GM19463 (cell line): Measurements from ENCODE around the gene SULT1C4.
"Not testable (repeated sequence)": the region's sequence is repeated elsewhere in the genome, so short reads cannot be mapped to it uniquely, and the experiment has no call there.

Experiments used
- ATAC-seq: cut with Tn5 transposase; IDR thresholded peaks from one replicate; pipeline ENCODE4 v1.9.1; 2021; ENCODE audit warnings: mild to moderate bottlenecking, moderate library complexity; ENCODE audit not compliant: unreplicated experiment

SULT1C4 gene

DNA sequence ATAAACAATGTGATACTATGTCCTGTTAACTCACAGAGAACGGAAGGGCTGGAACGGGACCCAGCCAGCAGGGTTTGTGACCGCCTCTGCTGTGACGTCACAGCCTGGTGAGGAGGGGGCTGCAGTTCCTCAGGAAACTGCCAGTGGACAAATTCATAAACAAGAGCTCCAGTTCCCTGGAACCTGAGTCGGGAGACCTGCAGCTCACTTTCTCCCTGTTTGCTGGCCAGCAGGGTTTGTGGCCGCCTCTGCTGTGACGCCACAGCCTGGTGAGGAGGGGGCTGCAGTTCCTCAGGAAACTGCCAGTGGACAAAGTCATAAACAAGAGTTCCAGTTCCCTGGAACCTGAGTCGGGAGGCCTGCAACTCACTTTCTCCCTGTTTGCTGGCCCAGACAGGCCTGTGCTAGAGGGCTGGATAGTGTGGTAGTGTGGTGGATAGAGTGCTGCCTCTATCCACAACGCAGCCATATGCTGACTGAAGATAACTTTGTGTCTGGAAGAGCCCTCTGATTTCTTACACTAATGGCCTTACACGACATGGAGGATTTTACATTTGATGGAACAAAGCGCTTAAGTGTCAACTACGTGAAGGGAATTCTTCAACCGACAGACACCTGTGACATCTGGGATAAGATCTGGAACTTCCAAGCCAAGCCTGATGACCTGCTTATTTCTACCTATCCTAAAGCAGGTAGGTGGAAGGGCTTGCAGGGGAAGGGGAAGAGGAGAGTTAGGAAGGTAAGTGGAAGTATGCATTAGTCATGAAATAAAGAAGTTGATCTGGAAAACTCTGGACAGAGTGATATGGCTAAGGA, at the start of gene SULT1C4:
Gene SULT1C4, plus strand, starts transcription at position 140 of the 816 bp plus-strand sequence. Its CDS starts 384 bp downstream, at position 524.
- ATAC-seq, result no peak

- no peak for ATAC-seq
Measured at GRCh38 chr2:108329771-108330170, 48.0 kb upstream of the SULT1C4 start.

DNA sequence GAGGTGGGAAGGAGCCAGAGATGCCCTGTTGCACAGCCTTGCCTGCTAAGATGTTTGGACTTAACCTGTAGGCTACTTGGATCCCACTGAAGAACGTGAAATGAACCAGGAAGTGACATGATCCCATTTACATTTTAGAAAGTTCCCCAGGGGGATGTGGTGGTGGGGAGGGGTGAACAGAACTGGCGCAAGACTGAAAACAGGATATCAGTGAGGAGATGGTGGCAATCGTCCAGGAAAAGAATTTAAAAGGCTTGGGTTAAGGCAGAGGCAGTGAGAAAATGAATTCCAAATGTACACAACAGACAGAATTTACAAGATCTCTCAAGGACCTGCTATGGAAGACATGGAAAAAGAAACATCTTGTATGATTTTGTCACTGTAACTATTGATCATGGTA, 46.8 kb upstream of the SULT1C4 start:
- ATAC-seq, result no peak

GRCh38 chr2:108345951-108346350, 31.8 kb upstream of the SULT1C4 start:
- no peak for ATAC-seq

DNA sequence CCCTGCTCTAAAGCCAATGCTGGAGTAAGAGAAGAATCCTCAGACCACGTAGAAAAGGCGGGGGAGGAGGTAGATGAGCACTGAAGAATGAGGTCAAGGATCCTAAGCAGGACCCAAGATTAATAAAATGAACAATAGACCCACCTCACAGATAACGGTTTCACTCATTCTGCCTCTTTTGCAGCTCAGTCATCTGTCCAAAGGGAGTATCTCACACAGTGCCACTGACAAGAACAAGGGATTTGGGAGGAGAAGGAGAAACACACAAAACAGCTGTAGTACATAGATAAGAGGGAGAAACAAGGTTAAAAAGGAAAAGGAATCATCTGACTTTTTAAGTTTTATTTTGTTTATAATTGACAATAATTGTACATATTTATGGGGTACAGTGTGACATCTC, 30.9 kb upstream of the SULT1C4 start:
- no peak for ATAC-seq

DNA sequence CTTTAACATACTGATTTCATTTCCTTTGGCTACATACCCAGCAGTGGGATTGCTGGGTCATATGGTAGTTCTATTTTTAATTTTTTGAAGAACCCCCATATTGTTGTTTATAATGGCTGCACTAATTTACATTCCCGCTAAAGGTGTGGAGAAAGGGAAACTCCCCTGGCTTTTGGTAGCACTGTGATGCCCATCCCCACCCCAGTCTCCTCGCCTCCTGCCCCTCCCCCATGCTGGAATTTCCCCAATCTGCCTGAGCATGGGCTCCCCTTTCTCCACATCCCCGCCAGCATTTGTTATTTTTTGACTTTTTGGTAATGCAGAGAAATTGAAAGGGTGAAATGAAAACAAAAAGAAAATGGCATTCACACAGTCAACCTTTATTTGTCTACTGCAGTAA, 30.0 kb upstream of the SULT1C4 start:
- ATAC-seq, result no peak

DNA sequence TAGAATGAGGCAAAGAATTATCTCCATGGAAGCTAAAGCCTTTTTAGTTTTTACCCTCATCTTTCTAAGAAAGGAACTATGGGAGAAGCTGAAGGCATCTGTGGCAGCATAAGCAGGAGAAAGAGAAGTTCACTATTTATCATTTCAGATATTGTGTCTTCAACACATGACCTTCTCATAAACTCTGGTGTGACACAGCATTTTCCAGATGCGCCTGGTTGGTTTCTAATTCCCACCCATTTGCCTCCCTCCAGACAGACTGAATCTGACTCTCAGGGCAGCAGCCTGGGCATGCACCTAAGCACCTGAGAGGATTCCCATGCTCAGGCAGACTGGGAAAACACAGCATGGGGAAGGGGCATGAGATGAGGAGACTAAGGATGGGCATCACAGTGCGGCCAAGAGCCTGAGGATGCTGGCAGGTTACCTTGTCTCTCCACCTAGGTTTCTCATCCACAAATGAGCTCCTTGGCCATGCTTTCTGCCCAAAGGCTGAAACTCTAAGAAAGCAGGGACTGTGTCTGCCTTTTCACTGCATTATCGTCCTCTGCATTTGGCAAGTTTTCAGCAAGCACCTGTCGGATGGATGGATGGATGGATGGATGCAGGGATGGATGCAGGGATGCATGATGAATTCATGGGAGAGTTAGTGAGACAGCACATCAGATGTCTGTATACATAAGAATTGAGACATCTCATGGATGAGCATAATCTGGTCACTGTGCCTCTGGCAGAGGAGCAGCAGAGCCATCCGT, 28.8 kb upstream of the SULT1C4 start:
- ATAC-seq, result no peak

- no peak for ATAC-seq
Measured at GRCh38 chr2:108349571-108349928, 28.2 kb upstream of the SULT1C4 start.

- no peak for ATAC-seq
Measured at GRCh38 chr2:108351889-108352288, 25.9 kb upstream of the SULT1C4 start.

DNA sequence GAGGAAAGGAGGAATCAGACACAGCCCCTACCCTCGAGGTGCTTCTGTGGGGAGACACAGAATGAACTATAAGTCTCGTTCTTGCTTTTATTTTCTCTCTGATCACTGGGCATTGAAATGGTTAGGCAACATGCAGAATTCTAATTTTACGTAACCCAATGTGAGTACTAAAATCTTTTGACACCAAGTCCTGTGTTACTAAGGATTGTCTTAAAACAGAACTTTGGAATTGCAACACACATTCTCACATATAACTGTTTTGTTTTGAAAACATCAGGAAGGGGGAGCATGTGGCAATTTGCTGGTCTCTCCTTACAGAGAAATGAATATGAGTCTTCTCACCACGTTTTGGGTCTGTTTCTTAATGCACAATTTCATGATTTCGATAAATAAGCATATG, 23.6 kb upstream of the SULT1C4 start:
- ATAC-seq, result no peak

- ATAC-seq, result no peak
Measured at GRCh38 chr2:108355906-108356734, 21.6 kb upstream of the SULT1C4 start.

DNA sequence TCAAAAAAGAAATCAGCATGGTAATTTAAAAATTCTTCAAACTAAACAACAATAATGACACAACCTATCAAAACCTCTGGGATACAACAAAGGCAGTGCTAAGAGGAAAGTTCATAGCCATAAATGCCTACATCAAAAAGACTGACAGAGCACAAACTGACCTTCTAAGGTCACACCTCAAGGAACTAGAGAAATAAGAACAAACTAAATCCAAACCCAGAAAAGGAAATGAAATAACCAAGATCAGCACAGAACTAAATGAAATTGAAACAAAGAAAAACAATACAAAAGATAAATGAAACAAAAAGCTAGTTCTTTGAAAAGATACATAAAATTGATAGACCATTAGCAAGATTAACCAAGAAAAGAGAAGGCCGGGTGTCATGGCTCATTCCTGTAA, 18.4 kb upstream of the SULT1C4 start:
- not testable (repeated sequence) for ATAC-seq

DNA sequence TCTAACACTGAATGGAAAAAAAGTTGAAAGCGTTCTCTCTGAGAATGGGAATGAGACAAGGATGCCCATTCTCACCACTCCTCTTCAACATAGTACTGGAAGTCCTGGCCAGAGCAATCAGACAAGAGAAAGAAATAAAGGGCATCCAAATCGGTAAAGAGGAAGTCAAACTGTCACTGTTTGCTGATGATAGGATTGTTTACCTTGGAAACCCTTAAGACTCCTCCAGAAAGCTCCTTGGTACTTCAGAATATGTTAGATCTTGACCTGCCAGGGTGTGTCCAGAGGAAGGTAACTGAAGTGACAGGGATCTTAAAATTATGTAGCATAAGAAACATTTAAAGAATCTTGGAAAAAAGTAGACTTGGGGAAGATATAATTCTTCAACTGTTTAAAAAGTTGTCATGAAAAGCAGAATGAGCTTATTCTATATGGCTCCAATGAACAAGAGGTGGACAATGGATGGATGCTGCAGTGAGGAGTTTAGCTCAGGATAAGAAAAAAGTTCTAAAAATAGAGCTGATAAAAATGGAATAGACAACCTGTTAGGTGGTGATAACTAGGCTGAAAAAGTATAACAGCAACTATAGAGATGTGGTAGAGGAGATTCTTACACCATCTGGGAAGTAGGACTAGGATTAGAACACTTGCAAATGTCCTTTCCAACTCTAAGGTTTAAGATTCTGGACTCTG, 16.8 kb upstream of the SULT1C4 start:
- no peak for ATAC-seq

GRCh38 chr2:108363024-108363907, 14.5 kb upstream of the SULT1C4 start:
- no peak for ATAC-seq

DNA sequence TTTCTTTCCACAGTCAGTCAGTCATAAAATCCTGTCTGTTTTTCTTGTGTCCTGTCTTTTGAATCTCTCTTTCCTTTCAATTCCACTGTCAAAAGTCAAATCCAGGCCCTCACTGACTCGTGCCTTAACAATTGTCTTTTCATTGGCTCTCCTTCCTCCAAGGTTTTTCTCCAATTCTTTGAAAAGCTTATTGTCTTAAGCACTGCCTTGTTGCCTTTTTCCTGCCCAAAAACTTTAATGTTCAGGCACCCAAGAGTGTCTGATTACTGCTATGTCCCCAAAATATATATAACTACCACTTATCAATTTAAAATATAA, 13.9 kb upstream of the SULT1C4 start:
- no peak for ATAC-seq

GRCh38 chr2:108364676-108365297, 13.0 kb upstream of the SULT1C4 start:
- ATAC-seq, result no peak

GRCh38 chr2:108365656-108366055, 12.1 kb upstream of the SULT1C4 start:
- ATAC-seq, result no peak

GRCh38 chr2:108367014-108367413, 10.7 kb upstream of the SULT1C4 start:
- ATAC-seq, result no peak

- no peak for ATAC-seq
Measured at GRCh38 chr2:108367561-108368175, 10.1 kb upstream of the SULT1C4 start.
